IPS-NIHi7 (cell line): ENCODE results near the gene PROSER2.

Experiments used
- DNase-seq: peaks from one replicate; pipeline ENCODE4 v3.0.0; 2012; ENCODE audit warnings: mixed read lengths; ENCODE audit errors: extremely low spot score

The PROSER2 gene

GRCh38 chr10:11804336-11804735 lies 18.8 kb upstream of the PROSER2 start:
- no peak for DNase-seq

- no peak for DNase-seq
Measured at GRCh38 chr10:11805792-11806191, 17.4 kb upstream of the PROSER2 start.

- DNase-seq, result no peak
Measured at GRCh38 chr10:11806706-11807105, 16.4 kb upstream of the PROSER2 start.

- no peak for DNase-seq
Measured at GRCh38 chr10:11808808-11809207, 14.3 kb upstream of the PROSER2 start.

GRCh38 chr10:11810313-11810766 lies 12.8 kb upstream of the PROSER2 start:
- DNase-seq, result no peak

- DNase-seq, result no peak
Measured at GRCh38 chr10:11810973-11811372, 12.2 kb upstream of the PROSER2 start.

- no peak for DNase-seq
Measured at GRCh38 chr10:11813177-11813576, 10.0 kb upstream of the PROSER2 start.

GRCh38 chr10:11813855-11814567 lies 9.1 kb upstream of the PROSER2 start:
- no peak for DNase-seq

- DNase-seq, result no peak
Measured at GRCh38 chr10:11819027-11819426, 4.1 kb upstream of the PROSER2 start.

- DNase-seq, result no peak
Measured at GRCh38 chr10:11822026-11822756, 965 bp upstream of the PROSER2 start.

GRCh38 chr10:11822809-11823121 lies 391 bp upstream of the PROSER2 start:
- DNase-seq, result no peak

GRCh38 chr10:11823989-11824346 lies 812 bp downstream of the PROSER2 start:
- no peak for DNase-seq

GRCh38 chr10:11824376-11824775 lies 1.2 kb downstream of the PROSER2 start:
- no peak for DNase-seq

GRCh38 chr10:11824825-11825224 lies 1.7 kb downstream of the PROSER2 start:
- no peak for DNase-seq

GRCh38 chr10:11825796-11826414 lies 2.7 kb downstream of the PROSER2 start:
- DNase-seq, result no peak

GRCh38 chr10:11827006-11827405 lies 3.9 kb downstream of the PROSER2 start:
- DNase-seq, result no peak

- no peak for DNase-seq
Measured at GRCh38 chr10:11827414-11827813, 4.3 kb downstream of the PROSER2 start.

GRCh38 chr10:11828682-11829284 lies 5.6 kb downstream of the PROSER2 start:
- no peak for DNase-seq

GRCh38 chr10:11830836-11831519 lies 7.8 kb downstream of the PROSER2 start:
- no peak for DNase-seq

- no peak for DNase-seq
Measured at GRCh38 chr10:11831520-11831951, 8.4 kb downstream of the PROSER2 start.

- no peak for DNase-seq
Measured at GRCh38 chr10:11832042-11832441, 8.9 kb downstream of the PROSER2 start.

- no peak for DNase-seq
Measured at GRCh38 chr10:11835061-11835460, 11.9 kb downstream of the PROSER2 start.
